Measurements from ENCODE around the gene CPNE8. TPM values are rescaled to one million over a fixed set of nuclear protein-coding genes. Genes with fewer than 3 reads are reported as not detected.

Gene CPNE8
- total RNA-seq, 2 donors from 2014 or later = 11.7 to 33.3 TPM

DNA sequence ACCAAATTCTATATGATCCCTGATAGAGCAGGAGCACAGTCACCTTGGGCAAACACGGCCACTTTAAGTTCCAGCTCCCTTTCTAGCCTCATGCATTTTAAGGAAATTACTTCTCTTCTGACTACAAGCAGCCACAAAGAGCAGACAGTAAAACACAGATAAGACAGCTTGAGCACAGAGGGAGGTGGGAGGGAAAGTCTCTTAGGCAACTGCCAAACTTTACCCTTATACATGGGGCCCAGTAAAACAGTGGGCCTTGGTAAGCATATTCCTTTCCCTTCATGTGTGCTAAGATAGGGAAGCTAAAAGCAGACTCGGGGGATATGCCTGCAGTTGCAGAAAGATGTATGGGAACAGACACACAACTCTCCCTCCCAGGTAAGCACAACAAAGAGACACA is 235.9 kb downstream of the CPNE8 start:
- DNase-seq = no peak
- Histone ChIP-seq H3K36me3 (no peaks in the 10 kb centered on the region), H3K9ac (ENCODE audit: low read depth in 2 of 2, low read length in 2 of 2) (no peak overlapping the region), H3K27ac (no peak overlapping the region), H3K4me3 (no peak overlapping the region), H3K9me3 (no peaks in the 10 kb centered on the region), H3K4me1 (no peaks in the 10 kb centered on the region), H3K27me3 (no peaks in the 10 kb centered on the region)
- TF ChIP-seq CTCF (IDR thresholded peaks at IDR 0.05) = no peak
- intact Hi-C loops (cut with DNase I) = loop anchor here (5.0 kb wide), 1 partner anchor 238 kb away; the partner anchor contains the start of gene CPNE8

- no peak overlapping the region for H3K27ac ChIP-seq
- intact Hi-C loops (cut with DNase I) = loop anchor here (5.0 kb wide), 1 partner anchor 238 kb away; the partner anchor contains the start of gene CPNE8
- no peak overlapping the region for H3K9ac ChIP-seq (ENCODE audit: low read depth in 2 of 2, low read length in 2 of 2)
- no peaks in the 10 kb centered on the region for H3K4me1 ChIP-seq
- H3K9me3 ChIP-seq = no peaks in the 10 kb centered on the region
- TF ChIP-seq CTCF (IDR thresholded peaks at IDR 0.05) = no peak
- no peaks in the 10 kb centered on the region for H3K36me3 ChIP-seq
- no peak for DNase-seq
- H3K4me3 ChIP-seq = no peak overlapping the region
- no peaks in the 10 kb centered on the region for H3K27me3 ChIP-seq
Observed at GRCh38 chr12:38669081-38669480, 236.3 kb downstream of the CPNE8 start.

GRCh38 chr12:38666425-38666824 is 239.0 kb downstream of the CPNE8 start:
- intact Hi-C loops (cut with DNase I) = loop anchor here (5.0 kb wide), 1 partner anchor 241 kb away; the partner anchor contains the start of gene CPNE8
- H3K4me3 ChIP-seq = no peak overlapping the region
- H3K36me3 ChIP-seq = no peaks in the 10 kb centered on the region
- no peak overlapping the region for H3K27ac ChIP-seq
- no peak overlapping the region for H3K9ac ChIP-seq (ENCODE audit: low read depth in 2 of 2, low read length in 2 of 2)
- no peaks in the 10 kb centered on the region for H3K27me3 ChIP-seq
- no peak for TF ChIP-seq CTCF (IDR thresholded peaks at IDR 0.05)
- no peaks in the 10 kb centered on the region for H3K4me1 ChIP-seq
- no peak for DNase-seq
- no peaks in the 10 kb centered on the region for H3K9me3 ChIP-seq

DNA sequence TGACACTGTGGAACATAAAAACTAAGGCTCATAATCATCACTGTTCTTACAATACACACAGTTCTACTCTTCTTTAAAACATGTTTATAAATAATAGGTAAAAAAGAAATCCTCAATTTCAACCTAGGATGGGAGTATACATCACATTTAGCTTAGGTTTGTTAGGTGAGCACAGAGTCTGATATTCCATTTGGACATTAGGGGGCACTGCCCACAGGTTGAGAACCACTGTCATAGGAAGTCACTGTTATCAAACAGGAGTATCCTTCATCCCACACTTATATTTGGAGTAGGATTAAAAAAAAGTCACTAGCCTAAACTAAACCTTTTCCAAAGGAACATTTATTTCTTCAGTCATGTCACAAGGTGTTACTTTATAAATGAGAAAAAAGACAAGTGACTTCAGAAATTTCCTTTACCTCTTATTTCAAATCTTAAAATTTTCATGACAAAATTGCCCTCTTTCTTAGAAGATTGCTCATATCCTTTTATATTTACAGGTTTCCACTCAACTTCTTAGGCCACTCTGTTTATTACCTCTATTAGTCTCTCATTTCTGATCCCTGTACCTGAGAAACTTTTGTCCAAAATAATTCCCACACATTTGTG is 240.6 kb downstream of the CPNE8 start:
- Histone ChIP-seq H3K4me3 (no peak overlapping the region), H3K36me3 (no peaks in the 10 kb centered on the region), H3K9me3 (no peaks in the 10 kb centered on the region), H3K27ac (no peak overlapping the region), H3K27me3 (no peaks in the 10 kb centered on the region), H3K4me1 (no peaks in the 10 kb centered on the region), H3K9ac (ENCODE audit: low read depth in 2 of 2, low read length in 2 of 2) (no peak overlapping the region)
- DNase-seq = peak; percentile 25
- peak; percentile 56 for TF ChIP-seq CTCF (IDR thresholded peaks at IDR 0.05)
- intact Hi-C loops (cut with DNase I) = loop anchor here (5.0 kb wide), 1 partner anchor 243 kb away; the partner anchor contains the start of gene CPNE8

DNA sequence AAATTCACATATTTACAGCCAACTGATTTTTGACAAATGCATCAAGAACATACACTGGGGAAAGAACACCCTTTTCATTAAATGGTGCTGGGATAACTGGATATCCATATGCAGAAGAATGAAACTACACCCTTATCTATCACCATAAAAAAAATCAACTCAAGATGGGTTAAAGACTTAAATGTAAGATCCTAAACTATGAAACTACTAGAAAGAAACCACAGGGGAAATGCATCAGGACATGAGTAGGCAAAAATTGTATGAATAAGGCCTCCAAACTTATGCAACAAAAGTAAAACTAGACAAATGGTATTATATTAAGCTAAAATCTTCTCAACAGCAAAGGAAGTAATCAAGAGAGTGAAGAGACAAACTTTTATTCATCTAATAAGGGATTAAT is 242.6 kb downstream of the CPNE8 start:
- H3K9me3 ChIP-seq = no peaks in the 10 kb centered on the region
- H3K9ac ChIP-seq (ENCODE audit: low read depth in 2 of 2, low read length in 2 of 2) = no peak overlapping the region
- no peak for DNase-seq
- no peaks in the 10 kb centered on the region for H3K36me3 ChIP-seq
- H3K4me3 ChIP-seq = no peak overlapping the region
- H3K27ac ChIP-seq = no peak overlapping the region
- H3K27me3 ChIP-seq = no peaks in the 10 kb centered on the region
- intact Hi-C loops (cut with DNase I) = no loop called here
- no peak for TF ChIP-seq CTCF (IDR thresholded peaks at IDR 0.05)
- H3K4me1 ChIP-seq = no peaks in the 10 kb centered on the region
